Astrocyte of the cerebellum (primary cell): Measurements from ENCODE around the gene LIN9.
"Not testable (repeated sequence)": the region's sequence is repeated elsewhere in the genome, so short reads cannot be mapped to it uniquely, and the experiment has no call there.

Experiments used
- DNase-seq: peaks from one replicate; pipeline ENCODE4 v3.0.0-alpha.2; 2011; ENCODE audit warnings: low read depth
- H3K4me3 ChIP-seq: 2 replicates; pipeline ENCODE4 v1.5.1; 2011; ENCODE audit warnings: mild to moderate bottlenecking, low read depth, low read length, moderate library complexity
- CTCF ChIP-seq: IDR thresholded peaks from 2 replicates; pipeline ENCODE4 v1.5.1; 2012; ENCODE audit warnings: low read length, low read depth, moderate library complexity, mild to moderate bottlenecking; ENCODE audit errors: missing control alignments
- in situ Hi-C: cut with HindIII; loops from 2 replicates; pipeline ENCODE4 v1.10.0; 2017; ENCODE audit warnings: low sequenced_read_pairs

Gene LIN9

GRCh38 chr1:226255380-226255779 is 53.6 kb downstream of the LIN9 start:
- TF ChIP-seq CTCF: no peak
- no peak overlapping the region for H3K4me3 ChIP-seq
- DNase-seq: no peak
- in situ Hi-C loops: no loop called here

- no peak for TF ChIP-seq CTCF
- no peak overlapping the region for H3K4me3 ChIP-seq
- DNase-seq: no peak
- in situ Hi-C loops: no loop called here
These were observed 55.0 kb downstream of the LIN9 start for GRCh38 chr1:226253933-226254332.

- H3K4me3 ChIP-seq, DNase-seq, in situ Hi-C loops: not testable (repeated sequence)
These were observed 56.1 kb downstream of the LIN9 start for GRCh38 chr1:226252841-226253240.

GRCh38 chr1:226250511-226250910 is 58.5 kb downstream of the LIN9 start:
- no peak for TF ChIP-seq CTCF
- H3K4me3 ChIP-seq: no peak overlapping the region
- in situ Hi-C loops: no loop called here
- DNase-seq: no peak

GRCh38 chr1:226248796-226249195 is 60.2 kb downstream of the LIN9 start:
- no peak overlapping the region for H3K4me3 ChIP-seq
- no peak for DNase-seq
- in situ Hi-C loops: no loop called here
- TF ChIP-seq CTCF: no peak

GRCh38 chr1:226248091-226248490 is 60.9 kb downstream of the LIN9 start:
- no peak for DNase-seq
- in situ Hi-C loops: no loop called here
- no peak overlapping the region for H3K4me3 ChIP-seq
- TF ChIP-seq CTCF: no peak

GRCh38 chr1:226239421-226239820 is 69.5 kb downstream of the LIN9 start:
- in situ Hi-C loops: no loop called here
- no peak for TF ChIP-seq CTCF
- H3K4me3 ChIP-seq: no peak overlapping the region
- no peak for DNase-seq
